Activated CD4-positive, alpha-beta T cell treated with anti-CD3 and anti-CD28 coated beads for 36 hours (primary cell): ENCODE results near the gene CD48. TPM values are rescaled to one million over a fixed set of nuclear protein-coding genes. Genes with fewer than 3 reads are reported as not detected.

ENCODE experiments used
- ATAC-seq: fragments of 200-7000 bp; cut with Tn5 transposase; one replicate; pipeline ENCODE4 v1.10.0; 2021; ENCODE audit warnings: mild to moderate bottlenecking, moderate library complexity
- CTCF ChIA-PET: fragments of 350-600 bp; sonication (Branson Sonifier 250); formaldehyde crosslinking; loops from one replicate; lab custom pipeline; 2021; ENCODE audit warnings: antibody characterized with exemption; lab: Charles Lee
- POLR2A ChIA-PET: fragments of 350-600 bp; sonication (Branson Sonifier 250); formaldehyde crosslinking; loops from one replicate; lab custom pipeline; 2021; ENCODE audit warnings: antibody characterized with exemption, inconsistent platforms; lab: Charles Lee
- DNase-seq: peaks from one replicate; pipeline ENCODE4 v3.0.0-alpha.2; 2020
- H3K27ac Mint-ChIP-seq: one replicate; pipeline ENCODE4 v1.8.0; 2021; ENCODE audit warnings: mixed read lengths
- H3K27me3 Mint-ChIP-seq: one replicate; pipeline ENCODE4 v1.8.0; 2021; ENCODE audit warnings: mixed read lengths
- H3K36me3 Mint-ChIP-seq: one replicate; pipeline ENCODE4 v1.8.0; 2021; ENCODE audit warnings: low read depth, mixed read lengths
- H3K4me1 Mint-ChIP-seq: one replicate; pipeline ENCODE4 v1.8.0; 2021; ENCODE audit warnings: mixed read lengths
- H3K4me3 Mint-ChIP-seq: one replicate; pipeline ENCODE4 v1.8.0; 2021; ENCODE audit warnings: mild to moderate bottlenecking, moderate library complexity, mixed read lengths
- H3K9me3 Mint-ChIP-seq: one replicate; pipeline ENCODE4 v1.8.0; 2021; ENCODE audit warnings: low read depth, mixed read lengths
- intact Hi-C, 2 experiments: fragments of 100-400 bp; cut with DNase I in 1 of 2; cut with micrococcal nuclease in 1 of 2; formaldehyde crosslinking; loops; one replicate each; pipeline versions ENCODE4 v1.14.2 to v1.15.1; 2022 to 2024; cut with DNase I, micrococcal nuclease
- total RNA-seq, 2 experiments: library from RNA; stranded (reverse); gene quantifications; one replicate each; pipeline ENCODE4 v1.2.3, GENCODE V29; 2021

Gene CD48
- total RNA-seq, 2 experiments from 2014 or later, result 180 to 217 TPM

DNA sequence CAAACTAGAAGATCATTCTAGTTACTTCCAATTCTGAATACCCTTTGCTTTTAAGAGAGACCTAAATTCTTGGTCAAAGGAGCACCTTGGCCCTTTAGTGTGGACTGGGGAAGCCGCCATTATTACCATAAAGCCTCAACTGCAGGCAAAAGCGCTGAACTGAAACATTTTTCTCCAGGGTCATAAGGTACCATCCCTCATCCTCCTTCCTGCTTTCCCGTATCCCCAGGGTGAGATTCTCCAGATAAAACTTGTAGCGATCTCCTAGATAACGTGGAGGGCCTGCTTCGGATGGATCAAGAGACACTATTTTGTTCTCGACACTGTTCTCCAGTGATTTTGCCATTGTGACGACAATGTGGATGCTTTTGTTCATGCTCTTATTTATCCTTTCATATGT lies 74.6 kb downstream of the CD48 start:
- peak overlapping the region; percentile 67 for H3K4me3 Mint-ChIP-seq
- H3K36me3 Mint-ChIP-seq, result peaks cover 87% of the 10 kb centered on the region
- POLR2A ChIA-PET, result interaction anchor here (0.6 to 1.2 kb wide), 2 partner anchors 8 to 16 kb away, joined by 3 to 4 read pairs; no protein-coding TSS in a partner anchor
- no peaks in the 10 kb centered on the region for H3K9me3 Mint-ChIP-seq
- peak overlapping the region; percentile 95 for H3K27ac Mint-ChIP-seq
- no peaks in the 10 kb centered on the region for H3K27me3 Mint-ChIP-seq
- ATAC-seq (no peak), DNase-seq (no peak)
- CTCF ChIA-PET, result interaction anchor here (1.0 kb wide), 1 partner anchor 11 kb away, joined by 4 read pairs; no protein-coding TSS in a partner anchor
- H3K4me1 Mint-ChIP-seq, result peaks cover 92% of the 10 kb centered on the region
- intact Hi-C loops, result no loop called here

GRCh38 chr1:160636547-160636946 lies 75.1 kb downstream of the CD48 start:
- POLR2A ChIA-PET, result no interaction called here
- H3K4me1 Mint-ChIP-seq, result peaks cover 92% of the 10 kb centered on the region
- peak overlapping the region; percentile 67 for H3K4me3 Mint-ChIP-seq
- ATAC-seq, result no peak
- H3K9me3 Mint-ChIP-seq, result no peaks in the 10 kb centered on the region
- DNase-seq, result peak; percentile 27
- no peaks in the 10 kb centered on the region for H3K27me3 Mint-ChIP-seq
- CTCF ChIA-PET, result no interaction called here
- intact Hi-C loops, result no loop called here
- H3K36me3 Mint-ChIP-seq, result peaks cover 89% of the 10 kb centered on the region
- H3K27ac Mint-ChIP-seq, result peak overlapping the region; percentile 95

- ATAC-seq (no peak), DNase-seq (no peak)
- Mint-ChIP-seq H3K9me3 (no peaks in the 10 kb centered on the region), H3K4me1 (peaks cover 93% of the 10 kb centered on the region), H3K27me3 (no peaks in the 10 kb centered on the region), H3K4me3 (no peak overlapping the region), H3K27ac (peak overlapping the region; percentile 95), H3K36me3 (peaks cover 93% of the 10 kb centered on the region)
- CTCF ChIA-PET, result no interaction called here
- intact Hi-C loops, result no loop called here
- POLR2A ChIA-PET, result interaction anchor here (0.7 kb wide), 1 partner anchor 107 kb away, joined by 3 read pairs; no protein-coding TSS in a partner anchor
Observed at GRCh38 chr1:160636076-160636475, 75.5 kb downstream of the CD48 start.

- peaks cover 96% of the 10 kb centered on the region for H3K4me1 Mint-ChIP-seq
- ChIA-PET POLR2A (interaction anchor here (0.7 kb wide), 1 partner anchor 105 kb away, joined by 3 read pairs; no protein-coding TSS in a partner anchor), CTCF (interaction anchor here (1.3 kb wide), 1 partner anchor 16 kb away, joined by 3 read pairs; no protein-coding TSS in a partner anchor)
- intact Hi-C loops, result no loop called here
- H3K4me3 Mint-ChIP-seq, result peak overlapping the region; percentile 18
- no peak for ATAC-seq
- H3K27ac Mint-ChIP-seq, result peak overlapping the region; percentile 79
- peaks cover 97% of the 10 kb centered on the region for H3K36me3 Mint-ChIP-seq
- H3K9me3 Mint-ChIP-seq, result no peaks in the 10 kb centered on the region
- peak; percentile 45 for DNase-seq
- H3K27me3 Mint-ChIP-seq, result no peaks in the 10 kb centered on the region
Observed at GRCh38 chr1:160634543-160635491, 76.8 kb downstream of the CD48 start.

- Mint-ChIP-seq H3K4me1 (peaks cover 94% of the 10 kb centered on the region), H3K27me3 (no peaks in the 10 kb centered on the region), H3K36me3 (peaks cover 91% of the 10 kb centered on the region), H3K9me3 (no peaks in the 10 kb centered on the region), H3K27ac (peak overlapping the region; percentile 79), H3K4me3 (peak overlapping the region; percentile 4)
- intact Hi-C loops, result no loop called here
- ATAC-seq, result no peak
- DNase-seq, result no peak
- ChIA-PET CTCF (interaction anchor here (1.1 to 1.4 kb wide), 2 partner anchors 42 to 47 kb away, joined by 4 read pairs; no protein-coding TSS in a partner anchor), POLR2A (no interaction called here)
Observed at GRCh38 chr1:160633330-160633903, 78.2 kb downstream of the CD48 start.

GRCh38 chr1:160631983-160632625 lies 79.5 kb downstream of the CD48 start:
- peak overlapping the region; percentile 26 for H3K4me3 Mint-ChIP-seq

GRCh38 chr1:160630523-160631451 lies 80.8 kb downstream of the CD48 start:
- H3K27ac Mint-ChIP-seq, result peak overlapping the region; percentile 99
- H3K4me1 Mint-ChIP-seq, result peaks cover 94% of the 10 kb centered on the region
- H3K9me3 Mint-ChIP-seq, result no peaks in the 10 kb centered on the region

More at GRCh38 chr1:160631983-160632625, 79.5 kb downstream of the CD48 start:
- no peaks in the 10 kb centered on the region for H3K9me3 Mint-ChIP-seq
- H3K4me1 Mint-ChIP-seq, result peaks cover 94% of the 10 kb centered on the region
- intact Hi-C loops, result no loop called here
- ChIA-PET POLR2A (interaction anchor here (1.0 to 1.6 kb wide), 3 partner anchors 8 to 41 kb away, joined by 3 to 4 read pairs (median 3); no protein-coding TSS in a partner anchor), CTCF (interaction anchor here (0.6 to 1.4 kb wide), 3 partner anchors 14 to 49 kb away, joined by 3 to 4 read pairs (median 4); partner anchors contain the start of gene SLAMF1)
- no peak for ATAC-seq
- H3K36me3 Mint-ChIP-seq, result peaks cover 89% of the 10 kb centered on the region
- H3K27me3 Mint-ChIP-seq, result no peaks in the 10 kb centered on the region
- DNase-seq, result no peak
- peak overlapping the region; percentile 99 for H3K27ac Mint-ChIP-seq

GRCh38 chr1:160629286-160630210 lies 82.1 kb downstream of the CD48 start:
- peaks cover 88% of the 10 kb centered on the region for H3K36me3 Mint-ChIP-seq
- H3K27ac Mint-ChIP-seq, result peak overlapping the region; percentile 99
- ATAC-seq (peak; percentile 22), DNase-seq (peak; percentile 83)
- no peaks in the 10 kb centered on the region for H3K9me3 Mint-ChIP-seq
- H3K27me3 Mint-ChIP-seq, result no peaks in the 10 kb centered on the region
- CTCF ChIA-PET, result interaction anchor here (0.6 to 4.6 kb wide), 11 partner anchors 10 to 171 kb away, joined by 3 to 48 read pairs (median 4); partner anchors contain the start of gene SLAMF1
- peaks cover 97% of the 10 kb centered on the region for H3K4me1 Mint-ChIP-seq
- H3K4me3 Mint-ChIP-seq, result peak overlapping the region; percentile 65
- POLR2A ChIA-PET, result interaction anchor here (0.9 to 2.4 kb wide), 4 partner anchors 11 to 169 kb away, joined by 3 to 13 read pairs (median 6); partner anchors contain the start of gene SLAMF1
- intact Hi-C loops, result loop anchor here in 1 of 2 experiments (1.0 to 5.0 kb wide), 4 partner anchors 9 to 367 kb away; partner anchors contain the start of genes DCAF8 and LY9

More at GRCh38 chr1:160630523-160631451, 80.8 kb downstream of the CD48 start:
- no peak for ATAC-seq
- H3K4me3 Mint-ChIP-seq, result peak overlapping the region; percentile 65
- CTCF ChIA-PET, result interaction anchor here (0.6 to 3.8 kb wide), 4 partner anchors 10 to 95 kb away, joined by 3 to 22 read pairs (median 6); no protein-coding TSS in a partner anchor
- DNase-seq, result no peak
- POLR2A ChIA-PET, result interaction anchor here (1.0 to 2.4 kb wide), 4 partner anchors 8 to 42 kb away, joined by 3 to 10 read pairs (median 4); partner anchors contain the start of gene SLAMF1
- peaks cover 87% of the 10 kb centered on the region for H3K36me3 Mint-ChIP-seq
- intact Hi-C loops, result no loop called here
- H3K27me3 Mint-ChIP-seq, result no peaks in the 10 kb centered on the region

DNA sequence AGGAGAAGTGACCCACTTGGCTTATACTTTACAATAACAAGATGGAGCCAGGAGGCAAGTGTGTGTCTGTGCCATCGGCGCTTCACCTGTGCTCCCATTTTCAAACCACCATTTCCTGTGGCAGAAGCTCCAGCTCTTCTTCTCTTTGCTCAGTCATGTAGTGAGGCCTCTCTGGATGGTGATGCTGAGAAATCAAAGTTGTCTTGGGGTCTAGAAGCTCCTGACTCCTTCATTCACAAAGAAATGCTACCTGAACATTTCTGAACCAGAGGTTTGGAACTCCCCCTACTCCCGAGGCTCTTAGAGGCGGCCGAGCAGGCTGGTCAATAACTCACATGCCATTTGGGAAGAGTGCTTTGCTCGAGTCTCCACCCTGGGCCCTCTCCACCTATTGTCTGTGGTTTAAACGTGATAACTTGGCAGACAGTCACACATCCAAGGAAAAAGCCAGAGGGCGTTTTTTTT lies 82.8 kb downstream of the CD48 start:
- no peak for ATAC-seq
- peak overlapping the region; percentile 99 for H3K27ac Mint-ChIP-seq

More for the DNA sequence above, 82.8 kb downstream of the CD48 start:
- intact Hi-C loops, result loop anchor here in 1 of 2 experiments (1.0 to 5.0 kb wide), 4 partner anchors 9 to 367 kb away; partner anchors contain the start of genes DCAF8 and LY9
- ChIA-PET POLR2A (interaction anchor here (0.8 to 2.8 kb wide), 5 partner anchors 9 to 46 kb away, joined by 3 to 21 read pairs (median 10); partner anchors contain the start of gene SLAMF1), CTCF (interaction anchor here (1.3 to 4.6 kb wide), 10 partner anchors 9 to 56 kb away, joined by 3 to 48 read pairs (median 6); partner anchors contain the start of gene SLAMF1)
- Mint-ChIP-seq H3K36me3 (peaks cover 88% of the 10 kb centered on the region), H3K27me3 (no peaks in the 10 kb centered on the region), H3K9me3 (no peaks in the 10 kb centered on the region), H3K4me3 (peak overlapping the region; percentile 65), H3K4me1 (peaks cover 97% of the 10 kb centered on the region)
- peak; percentile 47 for DNase-seq
